H1 (cell line): ENCODE data around the gene MROH2B. TPM values are rescaled to one million over a fixed set of nuclear protein-coding genes. Genes with fewer than 3 reads are reported as not detected.

Experiments used
- CTCF ChIA-PET: fragments of 300-600 bp; sonication (Branson Sonifier 250); formaldehyde crosslinking; loops from one replicate; lab custom pipeline; 2021; ENCODE audit not compliant: partially characterized antibody; lab: Charles Lee
- POLR2A ChIA-PET: fragments of 300-600 bp; sonication (Branson Sonifier 250); formaldehyde crosslinking; loops from one replicate; lab custom pipeline; 2021; ENCODE audit warnings: inconsistent platforms; ENCODE audit not compliant: partially characterized antibody; lab: Charles Lee
- DNase-seq, 2 experiments: peaks; one replicate each; pipeline versions ENCODE4 v3.0.0 to v3.0.0-alpha.2; 2010 to 2022; ENCODE audit warnings: low spot score in 2 of 2, low read depth in 1 of 2, mixed read lengths in 1 of 2
- FAIRE-seq: peaks from 2 replicates; lab custom pipeline; 2011; peaks lifted over from hg19 to GRCh38; lab: Jason Lieb, UNC
- H2AFZ ChIP-seq: 2 replicates; pipeline ENCODE4 v1.8.1; 2012; ENCODE audit warnings: low read length, inconsistent platforms
- H2AK5ac ChIP-seq: 2 replicates; pipeline ENCODE4 v1.6.1; 2013; ENCODE audit warnings: low read depth, low read length
- H2BK120ac ChIP-seq: replicated peaks from 2 replicates; pipeline ENCODE3; 2013; ENCODE audit warnings: low read depth, low read length, inconsistent platforms
- H2BK12ac ChIP-seq: 2 replicates; pipeline ENCODE4 v1.6.1; 2013; ENCODE audit warnings: low read depth, low read length
- H2BK15ac ChIP-seq: 2 replicates; pipeline ENCODE4 v1.6.1; 2013; ENCODE audit warnings: low read length
- H2BK20ac ChIP-seq: 2 replicates; pipeline ENCODE4 v1.6.1; 2013; ENCODE audit warnings: low read length
- H2BK5ac ChIP-seq: 2 replicates; pipeline ENCODE4 v1.6.1; 2013; ENCODE audit warnings: low read depth, low read length
- H3K14ac ChIP-seq: 2 replicates; pipeline ENCODE4 v1.6.1; 2013; ENCODE audit warnings: inconsistent platforms; ENCODE audit not compliant: insufficient read length
- H3K18ac ChIP-seq: 2 replicates; pipeline ENCODE4 v1.6.1; 2013; ENCODE audit warnings: low read length; ENCODE audit errors: extremely low read depth
- H3K23ac ChIP-seq: 2 replicates; pipeline ENCODE4 v1.6.1; 2013; ENCODE audit warnings: inconsistent platforms; ENCODE audit not compliant: insufficient read length
- H3K23me2 ChIP-seq: 2 replicates; pipeline ENCODE4 v1.6.1; 2013; ENCODE audit warnings: low read depth, low read length
- H3K27ac ChIP-seq: 2 replicates; pipeline ENCODE4 v1.6.1; 2011; ENCODE audit warnings: low read depth, low read length, inconsistent platforms
- H3K27me3 ChIP-seq, 4 experiments: replicated peaks in 1 of 4; 1 replicate in 1 of 4; 2 replicates in 3 of 4; pipeline versions ENCODE4 v1.6.1 to v1.8.1; 2011 to 2013; ENCODE audit warnings: low read length in 3 of 4, mild to moderate bottlenecking in 3 of 4, inconsistent platforms in 2 of 4, mixed read lengths in 2 of 4, moderate library complexity in 1 of 4; ENCODE audit not compliant: control insufficient read depth in 3 of 4, insufficient read depth in 3 of 4; ENCODE audit errors: extremely low read depth in 1 of 4
- H3K36me3 ChIP-seq, 4 experiments: 2 replicates each; pipeline versions ENCODE4 v1.6.1 to v1.8.1; 2011 to 2013; ENCODE audit warnings: mild to moderate bottlenecking in 4 of 4, low read length in 3 of 4, moderate library complexity in 2 of 4, control low read depth in 1 of 4, inconsistent platforms in 1 of 4; ENCODE audit not compliant: insufficient read depth in 4 of 4, control insufficient read depth in 2 of 4
- H3K4ac ChIP-seq: replicated peaks from 2 replicates; pipeline ENCODE3; 2013; ENCODE audit warnings: low read length, low read depth, mixed read lengths, inconsistent platforms; ENCODE audit not compliant: insufficient read length
- H3K4me1 ChIP-seq, 4 experiments: replicated peaks in 1 of 4; 1 replicate in 1 of 4; 2 replicates in 3 of 4; pipeline versions ENCODE4 v1.6.1 to v1.8.1; 2011 to 2013; ENCODE audit warnings: low read length in 3 of 4, inconsistent platforms in 2 of 4, mixed read lengths in 1 of 4; ENCODE audit not compliant: insufficient read depth in 4 of 4, control insufficient read depth in 3 of 4
- H3K4me2 ChIP-seq, 2 experiments: 2 replicates each; pipeline versions ENCODE4 v1.6.1 to v1.8.1; 2011 to 2013; ENCODE audit warnings: low read depth in 2 of 2, low read length in 2 of 2, control low read depth in 1 of 2, inconsistent platforms in 1 of 2, mild to moderate bottlenecking in 1 of 2; ENCODE audit not compliant: insufficient read depth in 1 of 2
- H3K4me3 ChIP-seq, 4 experiments: fragments of 200-600, 300-600 bp in 1 of 4; sonication (generic), shearing (Covaris generic), sonication (Bioruptor Twin) in 1 of 4; 2 replicates each; pipeline versions ENCODE4 v1.5.1 to v1.8.1; 2011 to 2016; ENCODE audit warnings: low read length in 4 of 4, low read depth in 3 of 4, control low read depth in 2 of 4, inconsistent platforms in 2 of 4, mild to moderate bottlenecking in 2 of 4, mixed read lengths in 1 of 4, moderate library complexity in 1 of 4; ENCODE audit not compliant: insufficient read depth in 2 of 4; ENCODE audit errors: extremely low read depth in 1 of 4
- H3K56ac ChIP-seq: replicated peaks from 2 replicates; pipeline ENCODE3; 2013; ENCODE audit warnings: low read depth, mild to moderate bottlenecking, mixed read lengths, low read length, inconsistent platforms; ENCODE audit not compliant: insufficient read length
- H3K79me1 ChIP-seq: 2 replicates; pipeline ENCODE4 v1.6.1; 2013; ENCODE audit warnings: low read depth, low read length, control low read depth
- H3K79me2 ChIP-seq, 2 experiments: 2 replicates each; pipeline versions ENCODE4 v1.6.1 to v1.8.1; 2012 to 2013; ENCODE audit warnings: low read length in 2 of 2, mild to moderate bottlenecking in 2 of 2, inconsistent platforms in 1 of 2; ENCODE audit not compliant: insufficient read depth in 2 of 2, control insufficient read depth in 1 of 2
- H3K9ac ChIP-seq, 4 experiments: replicated peaks in 1 of 4; 1 replicate in 1 of 4; 2 replicates in 3 of 4; pipeline versions ENCODE4 v1.6.1 to v1.8.1; 2011 to 2013; ENCODE audit warnings: low read depth in 3 of 4, low read length in 3 of 4, control low read depth in 2 of 4, mild to moderate bottlenecking in 2 of 4, moderate library complexity in 2 of 4, inconsistent platforms in 1 of 4; ENCODE audit errors: extremely low read depth in 1 of 4
- H3K9me3 ChIP-seq, 2 experiments: 2 replicates each; pipeline versions ENCODE4 v1.6.1 to v1.8.1; 2012 to 2013; ENCODE audit warnings: mild to moderate bottlenecking in 2 of 2, moderate library complexity in 2 of 2, control low read depth in 1 of 2, inconsistent platforms in 1 of 2, low read depth in 1 of 2, low read length in 1 of 2, mixed read lengths in 1 of 2; ENCODE audit not compliant: insufficient read depth in 2 of 2
- H4K20me1 ChIP-seq, 2 experiments: replicated peaks in 1 of 2; 2 replicates each; pipeline versions ENCODE3 to v1.8.1; 2011 to 2013; ENCODE audit warnings: inconsistent platforms in 2 of 2, low read length in 2 of 2, mild to moderate bottlenecking in 1 of 2; ENCODE audit not compliant: insufficient read depth in 2 of 2, control insufficient read depth in 1 of 2
- H4K5ac ChIP-seq: 2 replicates; pipeline ENCODE4 v1.6.1; 2013; ENCODE audit warnings: low read length, low read depth, mixed read lengths, inconsistent platforms; ENCODE audit not compliant: insufficient read length
- H4K8ac ChIP-seq: 2 replicates; pipeline ENCODE4 v1.8.0; 2013; ENCODE audit warnings: mild to moderate bottlenecking, moderate library complexity, low read length, inconsistent platforms; ENCODE audit not compliant: insufficient read depth; ENCODE audit errors: extremely low read depth
- H4K91ac ChIP-seq: replicated peaks from 2 replicates; pipeline ENCODE3; 2013; ENCODE audit warnings: low read length, mixed read lengths, inconsistent platforms; ENCODE audit not compliant: insufficient read length
- ATF2 ChIP-seq: IDR thresholded peaks from 2 replicates; pipeline ENCODE4 v1.6.1; 2012; ENCODE audit warnings: low read length, inconsistent platforms
- BRCA1 ChIP-seq: IDR thresholded peaks from 2 replicates; pipeline ENCODE4 v1.6.1; 2012; ENCODE audit warnings: low read depth, low read length, improper control_type of control experiment
- FOSL1 ChIP-seq: IDR thresholded peaks from 2 replicates; pipeline ENCODE4 v1.6.1; 2011; ENCODE audit warnings: mild to moderate bottlenecking, low read depth, low read length, moderate library complexity; ENCODE audit not compliant: insufficient read depth
- JUND ChIP-seq: IDR thresholded peaks from 2 replicates; pipeline ENCODE4 v1.6.1; 2011; ENCODE audit warnings: mild to moderate bottlenecking, improper control_type of control experiment, low read length
- KDM4A ChIP-seq: IDR thresholded peaks from one replicate; pipeline ENCODE4 v1.7.1; 2012; ENCODE audit warnings: low read depth, mild to moderate bottlenecking, moderate library complexity, low read length, inconsistent platforms; ENCODE audit not compliant: severe bottlenecking
- PHF8 ChIP-seq: fragments of 200-600 bp; sonication (generic); conservative IDR thresholded peaks from 2 replicates; pipeline ENCODE4 v1.7.1; 2012; ENCODE audit warnings: low read depth, mild to moderate bottlenecking, inconsistent platforms, low read length, moderate library complexity
- SIRT6 ChIP-seq: IDR thresholded peaks from one replicate; pipeline ENCODE4 v1.7.1; 2012; ENCODE audit warnings: low read length, inconsistent platforms
- SP1 ChIP-seq: IDR thresholded peaks from 2 replicates; pipeline ENCODE4 v1.6.1; 2011; ENCODE audit warnings: low read depth, low read length
- SP2 ChIP-seq: IDR thresholded peaks from 2 replicates; pipeline ENCODE4 v1.6.1; 2012; ENCODE audit warnings: mild to moderate bottlenecking, low read length, inconsistent platforms
- TAF7 ChIP-seq: optimal IDR thresholded peaks from 2 replicates; pipeline ENCODE3; 2011; ENCODE audit warnings: low read depth, mild to moderate bottlenecking, inconsistent platforms, low read length, moderate library complexity, borderline replicate concordance
- TBP ChIP-seq: IDR thresholded peaks from 2 replicates; pipeline ENCODE4 v1.6.1; 2011; ENCODE audit warnings: low read depth, low read length, improper control_type of control experiment
- ZNF274 ChIP-seq: IDR thresholded peaks from 2 replicates; pipeline ENCODE4 v1.7.0; 2012; ENCODE audit warnings: low read length, borderline replicate concordance; ENCODE audit errors: extremely low read depth
- WGBS, 2 experiments: shearing (Covaris generic) in 1 of 2; methylation state at CpG; one replicate each; pipeline versions ENCODE4 v1.1.6 to v1.1.7; 2013 to 2015; ENCODE audit warnings: low lambda C conversion rate in 2 of 2, mixed read lengths in 2 of 2, inconsistent platforms in 1 of 2, low coverage in 1 of 2, missing lambda C conversion rate in 1 of 2; ENCODE audit not compliant: insufficient replicate concordance in 2 of 2, insufficient coverage in 1 of 2, insufficient read length in 1 of 2; ENCODE audit errors: extremely low coverage in 1 of 2, missing lambda C conversion rate in 1 of 2; 5-methylcytosine and 5-hydroxymethylcytosine counted together
- polyA plus RNA-seq, 7 experiments: library from polyadenylated mRNA; depleted of rRNA in 3 of 7; stranded (reverse) in 5 of 7; unstranded in 2 of 7; fragments of >200 nt in 5 of 7; fragments of 200-250 nt in 2 of 7; gene quantifications; 1 replicate in 5 of 7; 2 replicates in 1 of 7; 4 replicates in 1 of 7; pipeline versions ENCODE4 v1.2.1 to v1.2.3, GENCODE V29; 2011 to 2013; ENCODE audit warnings: missing spikeins in 2 of 7, mixed read lengths in 2 of 7
- total RNA-seq: library from RNA; stranded (reverse); fragmentation: NEBNext Ultra II Directional; extraction: Animal tissue kit (Norgen Biotek cat#: 25700); gene quantifications from 2 replicates; pipeline ENCODE4 v1.2.1, GENCODE V29; 2021

The MROH2B gene
- total and polyA plus RNA-seq, 2 of the 8 experiments (the other 6 are each of a cell fraction or from before 2014, with no cell fraction given): not detected

GRCh38 chr5:41067714-41068568 is 3.2 kb downstream of the MROH2B start:
- Histone ChIP-seq H4K91ac (no peak overlapping the region), H3K9me3 (no peaks in the 10 kb centered on the region), H3K23me2 (no peaks in the 10 kb centered on the region), H3K4me3 (no peak overlapping the region), H3K9ac (no peak overlapping the region), H2BK15ac (no peak overlapping the region), H3K79me1 (no peaks in the 10 kb centered on the region), H4K20me1 (no peaks in the 10 kb centered on the region), H3K27ac (no peak overlapping the region), H4K5ac (no peak overlapping the region), H3K23ac (no peak overlapping the region), H3K4me2 (no peak overlapping the region), H3K4me1 (peaks cover 0 to 4% (median 0%) of the 10 kb centered on the region in 4 experiments; a peak in 3 of 7 replicates), H3K4ac (no peak overlapping the region), H2BK20ac (no peak overlapping the region), H3K79me2 (no peaks in the 10 kb centered on the region), H2AFZ (no peak overlapping the region), H2AK5ac (no peak overlapping the region), H3K18ac (no peak overlapping the region), H2BK12ac (no peak overlapping the region), H2BK120ac (no peak overlapping the region), H3K36me3 (no peaks in the 10 kb centered on the region), H3K56ac (no peak overlapping the region), H4K8ac (no peak overlapping the region), H3K14ac (no peak overlapping the region), H2BK5ac (no peak overlapping the region), H3K27me3 (no peaks in the 10 kb centered on the region)
- CTCF ChIA-PET: no interaction called here
- no peak for DNase-seq
- FAIRE-seq: no peak
- POLR2A ChIA-PET: no interaction called here
- 90% methylated on average over 2 of the region's 2 CpGs; no CpG with 5 or more reads in 1 of the 2 experiments for WGBS, 2 experiments
- TF ChIP-seq SP2 (no peak), PHF8 (no peak), TBP (no peak), SP1 (no peak), SIRT6 (no peak), KDM4A (no peak), ZNF274 (no peak), JUND (no peak), FOSL1 (no peak), ATF2 (no peak), BRCA1 (no peak), TAF7 (no peak)
